LNCaP clone FGC (cell line): Measurements from ENCODE around the gene GALNTL6.

Source experiments
- DNase-seq: peaks from one replicate; pipeline ENCODE4 v3.0.0-alpha.2; 2011; ENCODE audit warnings: low read depth
- H3K4me3 ChIP-seq: 2 replicates; pipeline ENCODE4 v1.5.1; 2011; ENCODE audit warnings: mild to moderate bottlenecking, low read depth, low read length, control low read depth
- CTCF ChIP-seq: IDR thresholded peaks from 2 replicates; pipeline ENCODE4 v1.5.1; 2012; ENCODE audit warnings: mild to moderate bottlenecking; ENCODE audit not compliant: control insufficient read depth, insufficient read depth; ENCODE audit errors: extremely low read depth

Gene GALNTL6

DNA sequence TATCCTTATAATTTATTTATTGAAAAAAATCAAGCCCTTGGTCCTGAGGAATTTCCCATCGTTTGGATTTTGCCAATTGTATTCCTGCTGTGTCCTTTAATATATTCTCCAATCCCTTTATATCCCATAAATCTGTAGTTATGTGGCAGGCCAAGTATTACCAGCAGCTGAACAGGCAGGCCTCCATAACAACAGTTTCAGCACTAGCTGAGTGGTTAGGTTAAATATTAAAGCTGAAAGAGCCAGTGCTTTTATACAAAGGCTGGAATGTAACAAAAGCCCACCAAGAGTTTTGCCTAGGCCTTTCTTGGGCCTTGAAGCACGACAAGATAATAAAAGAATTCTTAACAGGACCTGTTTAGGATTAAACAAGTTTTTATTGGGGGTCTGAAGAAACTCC is 988.8 kb downstream of the GALNTL6 start:
- H3K4me3 ChIP-seq: no peak overlapping the region
- TF ChIP-seq CTCF: no peak
- DNase-seq: no peak

DNA sequence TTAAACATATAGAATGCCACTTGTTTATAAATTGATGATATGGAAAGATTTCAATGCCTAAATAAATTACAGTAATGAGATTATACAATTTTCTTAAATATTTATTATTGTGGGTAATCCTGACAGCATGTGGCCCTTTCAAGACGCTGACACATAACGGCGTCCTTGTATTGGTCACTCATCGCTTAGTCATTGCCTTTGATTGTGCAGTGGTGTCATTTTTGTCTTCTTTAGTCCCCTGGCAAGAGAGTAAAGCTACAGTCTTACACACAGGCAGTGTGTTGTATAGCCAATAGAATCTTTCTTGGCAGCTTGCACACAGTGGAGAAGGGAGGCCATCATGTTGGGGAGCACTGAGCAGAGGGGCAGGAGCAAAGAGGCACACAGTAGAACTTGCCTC is 993.6 kb downstream of the GALNTL6 start:
- H3K4me3 ChIP-seq: no peak overlapping the region
- TF ChIP-seq CTCF: no peak
- DNase-seq: no peak

- H3K4me3 ChIP-seq: no peak overlapping the region
- DNase-seq: no peak
- no peak for TF ChIP-seq CTCF
These were observed 995.0 kb downstream of the GALNTL6 start for GRCh38 chr4:172808196-172808595.

- TF ChIP-seq CTCF: no peak
- no peak overlapping the region for H3K4me3 ChIP-seq
- DNase-seq: no peak
These were observed 996.1 kb downstream of the GALNTL6 start for GRCh38 chr4:172809319-172809718.

- H3K4me3 ChIP-seq: no peak overlapping the region
- no peak for DNase-seq
- TF ChIP-seq CTCF: no peak
These were observed 1000.2 kb downstream of the GALNTL6 start for GRCh38 chr4:172813359-172813923.

DNA sequence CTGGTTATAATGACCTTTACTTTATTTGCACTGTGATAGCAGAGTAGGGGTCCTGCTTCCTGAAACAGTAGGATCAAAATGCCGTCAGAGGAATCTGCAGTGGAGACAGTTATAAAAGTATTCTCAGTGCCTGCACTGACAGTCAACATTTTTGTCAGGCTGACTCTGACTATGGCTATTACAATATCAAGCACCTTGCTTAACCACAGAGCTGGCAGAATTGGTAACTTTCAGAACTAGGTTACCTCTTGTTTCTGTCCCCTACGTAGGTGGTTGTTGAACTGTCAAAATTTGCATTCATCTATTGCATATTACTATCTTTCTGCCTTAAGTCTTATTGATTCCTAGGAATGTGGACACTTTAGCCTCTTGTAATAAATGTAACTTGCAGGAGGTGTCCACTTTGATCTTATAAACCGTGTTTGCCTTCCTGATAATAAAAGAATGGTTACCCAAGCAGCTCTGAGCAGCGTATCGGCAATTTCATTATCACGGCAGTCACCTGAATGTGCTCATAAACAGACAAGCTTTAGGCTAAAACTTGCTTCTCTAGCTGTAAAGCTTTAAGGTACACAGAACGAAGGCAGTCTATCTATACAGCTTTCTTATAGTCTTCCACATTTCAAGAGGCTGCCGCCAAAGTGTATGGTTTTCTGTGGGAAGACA is 1002.4 kb downstream of the GALNTL6 start:
- DNase-seq: peak; percentile 11
- TF ChIP-seq CTCF: no peak

DNA sequence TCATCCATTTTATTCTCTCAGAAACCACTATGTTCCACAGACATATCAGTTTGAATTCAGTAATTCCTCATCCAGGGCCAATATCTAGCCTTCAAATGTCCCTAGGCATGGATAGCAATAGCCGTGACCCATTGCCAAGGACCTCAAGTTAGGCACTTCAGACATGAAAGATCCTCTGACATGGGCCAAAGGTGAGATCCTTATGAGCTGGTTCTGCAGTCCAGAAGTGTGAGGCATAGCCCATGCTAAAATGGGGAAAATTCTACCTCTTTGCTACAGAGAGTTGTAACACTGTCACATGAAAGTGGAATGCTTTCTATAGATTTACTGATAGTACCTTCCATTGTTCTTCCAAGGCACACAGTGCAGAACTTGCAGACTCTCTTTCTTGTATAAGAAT is 1005.7 kb downstream of the GALNTL6 start:
- no peak for DNase-seq
- no peak for TF ChIP-seq CTCF
- no peak overlapping the region for H3K4me3 ChIP-seq

More for the DNA sequence above, 1002.4 kb downstream of the GALNTL6 start:
- H3K4me3 ChIP-seq: no peak overlapping the region
